ENCODE results near the gene TVP23A.

- no peak for TF ChIP-seq POLR2A (IDR thresholded peaks at IDR 0.05)
- TF ChIP-seq, protein P1, sequence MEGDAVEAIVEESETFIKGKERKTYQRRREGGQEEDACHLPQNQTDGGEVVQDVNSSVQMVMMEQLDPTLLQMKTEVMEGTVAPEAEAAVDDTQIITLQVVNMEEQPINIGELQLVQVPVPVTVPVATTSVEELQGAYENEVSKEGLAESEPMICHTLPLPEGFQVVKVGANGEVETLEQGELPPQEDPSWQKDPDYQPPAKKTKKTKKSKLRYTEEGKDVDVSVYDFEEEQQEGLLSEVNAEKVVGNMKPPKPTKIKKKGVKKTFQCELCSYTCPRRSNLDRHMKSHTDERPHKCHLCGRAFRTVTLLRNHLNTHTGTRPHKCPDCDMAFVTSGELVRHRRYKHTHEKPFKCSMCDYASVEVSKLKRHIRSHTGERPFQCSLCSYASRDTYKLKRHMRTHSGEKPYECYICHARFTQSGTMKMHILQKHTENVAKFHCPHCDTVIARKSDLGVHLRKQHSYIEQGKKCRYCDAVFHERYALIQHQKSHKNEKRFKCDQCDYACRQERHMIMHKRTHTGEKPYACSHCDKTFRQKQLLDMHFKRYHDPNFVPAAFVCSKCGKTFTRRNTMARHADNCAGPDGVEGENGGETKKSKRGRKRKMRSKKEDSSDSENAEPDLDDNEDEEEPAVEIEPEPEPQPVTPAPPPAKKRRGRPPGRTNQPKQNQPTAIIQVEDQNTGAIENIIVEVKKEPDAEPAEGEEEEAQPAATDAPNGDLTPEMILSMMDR (IDR thresholded peaks at IDR 0.05): no peak
These were observed 16.8 kb upstream of the TVP23A start for GRCh38 chr16:10835281-10835931.
